ENCODE data around the gene SLC16A10. TPM values are rescaled to one million over a fixed set of nuclear protein-coding genes. Genes with fewer than 3 reads are reported as not detected.
A peak's percentile ranks its signal among the peaks of the same experiment; 100 is the strongest.
"Not testable (repeated sequence)": the region's sequence is repeated elsewhere in the genome, so short reads cannot be mapped to it uniquely, and the experiment has no call there.

The SLC16A10 gene
- total and polyA plus RNA-seq, 9 donors, result 1.3 to 5.1 (median 2.5) TPM

- H3K27ac ChIP-seq (ENCODE audit: low read length), result not testable (repeated sequence)
Measured at GRCh38 chr6:111062860-111063259, 24.4 kb upstream of the SLC16A10 start.

GRCh38 chr6:111068109-111068865 lies 19.0 kb upstream of the SLC16A10 start:
- H3K36me3 ChIP-seq (ENCODE audit: control insufficient read depth, insufficient read depth, low read length), result no peaks in the 10 kb centered on the region

More at GRCh38 chr6:111062860-111063259, 24.4 kb upstream of the SLC16A10 start:
- not testable (repeated sequence) for H3K4me1 ChIP-seq (ENCODE audit: control insufficient read depth, insufficient read depth, low read length); H3K9me3 ChIP-seq (replicated peaks; ENCODE audit: control insufficient read depth, low read depth, low read length); H3K4me3 ChIP-seq (ENCODE audit: low read length); H3K36me3 ChIP-seq (ENCODE audit: control insufficient read depth, insufficient read depth, low read length); H3K27me3 ChIP-seq (ENCODE audit: control insufficient read depth, insufficient read depth, low read length); DNase-seq
- no CpG with 5 or more reads among the region's 5 CpGs for WGBS (ENCODE audit: insufficient coverage)

GRCh38 chr6:111068866-111069234 lies 18.5 kb upstream of the SLC16A10 start:
- no peaks in the 10 kb centered on the region for H3K4me1 ChIP-seq (ENCODE audit: control insufficient read depth, insufficient read depth, low read length)
- peaks cover 2% of the 10 kb centered on the region for H3K27me3 ChIP-seq (ENCODE audit: control insufficient read depth, insufficient read depth, low read length)
- WGBS (ENCODE audit: insufficient coverage), result no CpG with 5 or more reads among the region's 2 CpGs
- DNase-seq, result no peak
- H3K36me3 ChIP-seq (ENCODE audit: control insufficient read depth, insufficient read depth, low read length), result no peaks in the 10 kb centered on the region
- H3K27ac ChIP-seq (ENCODE audit: low read length), result no peak overlapping the region
- H3K9me3 ChIP-seq (replicated peaks; ENCODE audit: control insufficient read depth, low read depth, low read length), result no peaks in the 10 kb centered on the region
- H3K4me3 ChIP-seq (ENCODE audit: low read length), result no peak overlapping the region

More at GRCh38 chr6:111068109-111068865, 19.0 kb upstream of the SLC16A10 start:
- H3K9me3 ChIP-seq (replicated peaks; ENCODE audit: control insufficient read depth, low read depth, low read length), result no peaks in the 10 kb centered on the region
- no peaks in the 10 kb centered on the region for H3K4me1 ChIP-seq (ENCODE audit: control insufficient read depth, insufficient read depth, low read length)
- WGBS (ENCODE audit: insufficient coverage), result 36% methylated on average over 4 of the region's 8 CpGs
- DNase-seq, result no peak
- no peak overlapping the region for H3K4me3 ChIP-seq (ENCODE audit: low read length)
- no peak overlapping the region for H3K27ac ChIP-seq (ENCODE audit: low read length)
- peaks cover 2% of the 10 kb centered on the region for H3K27me3 ChIP-seq (ENCODE audit: control insufficient read depth, insufficient read depth, low read length)

GRCh38 chr6:111069382-111070104 lies 17.8 kb upstream of the SLC16A10 start:
- no peaks in the 10 kb centered on the region for H3K9me3 ChIP-seq (replicated peaks; ENCODE audit: control insufficient read depth, low read depth, low read length)
- no peak for DNase-seq
- WGBS (ENCODE audit: insufficient coverage), result no CpG with 5 or more reads among the region's 3 CpGs
- H3K4me1 ChIP-seq (ENCODE audit: control insufficient read depth, insufficient read depth, low read length), result no peaks in the 10 kb centered on the region
- H3K27ac ChIP-seq (ENCODE audit: low read length), result no peak overlapping the region
- H3K36me3 ChIP-seq (ENCODE audit: control insufficient read depth, insufficient read depth, low read length), result no peaks in the 10 kb centered on the region
- peaks cover 2% of the 10 kb centered on the region for H3K27me3 ChIP-seq (ENCODE audit: control insufficient read depth, insufficient read depth, low read length)
- H3K4me3 ChIP-seq (ENCODE audit: low read length), result no peak overlapping the region

- Histone ChIP-seq H3K9me3 (replicated peaks; ENCODE audit: control insufficient read depth, low read depth, low read length) (no peaks in the 10 kb centered on the region), H3K27me3 (ENCODE audit: control insufficient read depth, insufficient read depth, low read length) (peaks cover 2% of the 10 kb centered on the region), H3K27ac (ENCODE audit: low read length) (no peak overlapping the region), H3K36me3 (ENCODE audit: control insufficient read depth, insufficient read depth, low read length) (no peaks in the 10 kb centered on the region), H3K4me1 (ENCODE audit: control insufficient read depth, insufficient read depth, low read length) (no peaks in the 10 kb centered on the region), H3K4me3 (ENCODE audit: low read length) (no peak overlapping the region)
- DNase-seq, result no peak
- 80% methylated on average over 1 of the region's 11 CpGs for WGBS (ENCODE audit: insufficient coverage)
Measured at GRCh38 chr6:111070105-111071005, 16.9 kb upstream of the SLC16A10 start.

GRCh38 chr6:111072801-111073360 lies 14.4 kb upstream of the SLC16A10 start:
- no peak overlapping the region for H3K4me3 ChIP-seq (ENCODE audit: low read length)
- WGBS (ENCODE audit: insufficient coverage), result no CpG with 5 or more reads among the region's 2 CpGs
- DNase-seq, result no peak
- H3K36me3 ChIP-seq (ENCODE audit: control insufficient read depth, insufficient read depth, low read length), result no peaks in the 10 kb centered on the region
- no peaks in the 10 kb centered on the region for H3K4me1 ChIP-seq (ENCODE audit: control insufficient read depth, insufficient read depth, low read length)
- H3K27ac ChIP-seq (ENCODE audit: low read length), result no peak overlapping the region
- no peaks in the 10 kb centered on the region for H3K9me3 ChIP-seq (replicated peaks; ENCODE audit: control insufficient read depth, low read depth, low read length)
- H3K27me3 ChIP-seq (ENCODE audit: control insufficient read depth, insufficient read depth, low read length), result peaks cover 2% of the 10 kb centered on the region

GRCh38 chr6:111074311-111074710 lies 13.0 kb upstream of the SLC16A10 start:
- Histone ChIP-seq H3K9me3 (replicated peaks; ENCODE audit: control insufficient read depth, low read depth, low read length) (no peaks in the 10 kb centered on the region), H3K4me1 (ENCODE audit: control insufficient read depth, insufficient read depth, low read length) (no peaks in the 10 kb centered on the region), H3K27ac (ENCODE audit: low read length) (no peak overlapping the region), H3K4me3 (ENCODE audit: low read length) (no peak overlapping the region), H3K36me3 (ENCODE audit: control insufficient read depth, insufficient read depth, low read length) (no peaks in the 10 kb centered on the region), H3K27me3 (ENCODE audit: control insufficient read depth, insufficient read depth, low read length) (peaks cover 2% of the 10 kb centered on the region)
- DNase-seq, result no peak

GRCh38 chr6:111076024-111076695 lies 11.1 kb upstream of the SLC16A10 start:
- WGBS (ENCODE audit: insufficient coverage), result 75% methylated on average over 2 of the region's 5 CpGs
- peak; percentile 23 for DNase-seq
- H3K4me1 ChIP-seq (ENCODE audit: control insufficient read depth, insufficient read depth, low read length), result no peaks in the 10 kb centered on the region
- H3K27me3 ChIP-seq (ENCODE audit: control insufficient read depth, insufficient read depth, low read length), result peaks cover 2% of the 10 kb centered on the region
- H3K4me3 ChIP-seq (ENCODE audit: low read length), result no peak overlapping the region
- no peak overlapping the region for H3K27ac ChIP-seq (ENCODE audit: low read length)
- H3K9me3 ChIP-seq (replicated peaks; ENCODE audit: control insufficient read depth, low read depth, low read length), result no peaks in the 10 kb centered on the region
- H3K36me3 ChIP-seq (ENCODE audit: control insufficient read depth, insufficient read depth, low read length), result no peaks in the 10 kb centered on the region

GRCh38 chr6:111080698-111081097 lies 6.6 kb upstream of the SLC16A10 start:
- no peak for DNase-seq
- Histone ChIP-seq H3K4me1 (ENCODE audit: control insufficient read depth, insufficient read depth, low read length) (no peaks in the 10 kb centered on the region), H3K27ac (ENCODE audit: low read length) (no peak overlapping the region), H3K9me3 (replicated peaks; ENCODE audit: control insufficient read depth, low read depth, low read length) (no peaks in the 10 kb centered on the region), H3K36me3 (ENCODE audit: control insufficient read depth, insufficient read depth, low read length) (no peaks in the 10 kb centered on the region), H3K4me3 (ENCODE audit: low read length) (no peak overlapping the region), H3K27me3 (ENCODE audit: control insufficient read depth, insufficient read depth, low read length) (peaks cover 2% of the 10 kb centered on the region)
- 9% methylated on average over 3 of the region's 5 CpGs for WGBS (ENCODE audit: insufficient coverage)

Data from muscle of leg (tissue), 11 donors.